ENCODE measurements around the gene ANKRD10. TPM values are rescaled to one million over a fixed set of nuclear protein-coding genes. Genes with fewer than 3 reads are reported as not detected.

ANKRD10 gene
- total and polyA plus RNA-seq, 2 of the 8 experiments (the other 6 are each of a cell fraction or from before 2014, with no cell fraction given) = 146 to 218 TPM

DNA sequence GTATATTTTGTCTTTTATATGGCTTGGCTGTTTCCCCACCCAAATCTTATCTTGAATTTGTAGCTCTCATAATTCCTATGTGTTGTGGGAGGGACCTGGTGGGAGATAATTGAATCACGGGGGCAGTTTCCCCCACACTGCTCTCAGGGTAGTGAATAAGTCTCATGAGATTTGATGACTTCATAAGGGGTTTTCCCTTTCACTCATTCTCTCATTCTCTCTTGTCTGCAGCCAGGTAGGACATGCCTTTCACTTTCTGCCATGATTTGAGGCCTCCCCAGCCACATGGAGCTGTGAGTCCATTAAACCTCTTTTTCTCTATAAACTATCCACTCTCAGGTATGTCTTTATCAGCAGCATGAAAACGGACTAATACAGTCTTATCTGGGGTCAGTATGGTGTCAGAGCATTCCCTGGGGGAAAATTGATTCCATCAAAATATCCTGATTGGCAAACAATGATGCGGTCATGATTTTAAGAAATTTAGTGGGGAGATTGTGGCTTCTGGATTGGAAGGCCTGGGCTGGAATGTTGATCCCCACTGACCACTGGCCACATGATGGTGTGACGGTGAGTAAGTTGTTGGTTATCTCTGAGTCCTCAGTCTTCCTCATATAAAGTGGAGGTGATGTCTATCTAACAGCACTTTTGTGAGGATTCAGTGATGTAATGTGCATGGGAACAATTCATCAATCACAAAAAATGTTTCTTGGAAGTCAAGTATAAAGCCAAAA lies 27.5 kb upstream of the ANKRD10 start:
- Histone ChIP-seq H3K4me1 (replicated peaks in 1 of 4; ENCODE audit: control insufficient read depth in 3 of 4, insufficient read depth in 4 of 4, low read length in 3 of 4) (peaks cover 0 to 2% (median 0%) of the 10 kb centered on the region in 4 experiments; a peak in 1 of 7 replicates), H4K20me1 (replicated peaks in 1 of 2; ENCODE audit: control insufficient read depth in 1 of 2, insufficient read depth in 2 of 2, low read length in 2 of 2) (peaks cover 0 to 1% of the 10 kb centered on the region in 2 experiments), H3K79me2 (ENCODE audit: control insufficient read depth in 1 of 2, insufficient read depth in 2 of 2, low read length in 2 of 2) (no peaks in the 10 kb centered on the region), H3K4ac (replicated peaks; ENCODE audit: insufficient read length, low read depth, low read length) (no peak overlapping the region), H3K27ac (ENCODE audit: low read depth, low read length) (no peak overlapping the region), H3K4me2 (ENCODE audit: insufficient read depth in 1 of 2, low read depth in 2 of 2, low read length in 2 of 2) (no peak overlapping the region), H3K56ac (replicated peaks; ENCODE audit: insufficient read length, low read depth, low read length) (no peak overlapping the region), H3K14ac (ENCODE audit: insufficient read length) (no peak overlapping the region), H4K91ac (replicated peaks; ENCODE audit: insufficient read length, low read length) (no peak overlapping the region), H2BK20ac (ENCODE audit: low read length) (no peak overlapping the region), H3K79me1 (ENCODE audit: low read depth, low read length) (no peaks in the 10 kb centered on the region), H4K5ac (ENCODE audit: insufficient read length, low read depth, low read length) (no peak overlapping the region), H3K9ac (replicated peaks in 1 of 4; ENCODE audit: extremely low read depth in 1 of 4, low read depth in 3 of 4, low read length in 3 of 4) (no peak overlapping the region), H3K23me2 (ENCODE audit: low read depth, low read length) (peaks cover 2% of the 10 kb centered on the region; the same call in 1 of the 2 replicates), H2AFZ (ENCODE audit: low read length) (no peak overlapping the region), H3K4me3 (ENCODE audit: extremely low read depth in 1 of 4, insufficient read depth in 2 of 4, low read depth in 3 of 4, low read length in 4 of 4) (no peak overlapping the region), H2BK15ac (ENCODE audit: low read length) (no peak overlapping the region), H3K18ac (ENCODE audit: extremely low read depth, low read length) (no peak overlapping the region), H2AK5ac (ENCODE audit: low read depth, low read length) (no peak overlapping the region), H3K9me3 (ENCODE audit: insufficient read depth in 2 of 2, low read depth in 1 of 2, low read length in 1 of 2) (no peaks in the 10 kb centered on the region; a peak in 1 of 4 replicates), H2BK12ac (ENCODE audit: low read depth, low read length) (no peak overlapping the region), H3K23ac (ENCODE audit: insufficient read length) (no peak overlapping the region), H4K8ac (ENCODE audit: extremely low read depth, insufficient read depth, low read length) (no peak overlapping the region), H3K36me3 (ENCODE audit: control insufficient read depth in 2 of 4, insufficient read depth in 4 of 4, low read length in 3 of 4) (no peaks in the 10 kb centered on the region), H2BK5ac (ENCODE audit: low read depth, low read length) (no peak overlapping the region), H3K27me3 (replicated peaks in 1 of 4; ENCODE audit: control insufficient read depth in 3 of 4, extremely low read depth in 1 of 4, insufficient read depth in 3 of 4, low read length in 3 of 4) (no peaks in the 10 kb centered on the region), H2BK120ac (replicated peaks; ENCODE audit: low read depth, low read length) (no peak overlapping the region)
- FAIRE-seq (no peak), DNase-seq (ENCODE audit: low read depth in 1 of 2, low spot score in 2 of 2) (no peak)
- ChIA-PET POLR2A (ENCODE audit: partially characterized antibody) (no interaction called here), CTCF (ENCODE audit: partially characterized antibody) (interaction anchor here (1.6 to 2.5 kb wide), 3 partner anchors 107 to 126 kb away, joined by 5 to 12 read pairs (median 5); no protein-coding TSS in a partner anchor)
- 85% methylated on average over 4 of the region's 4 CpGs; no CpG with 5 or more reads in 1 of the 2 experiments for WGBS, 2 experiments (ENCODE audit: extremely low coverage in 1 of 2, insufficient coverage in 1 of 2, insufficient read length in 1 of 2, insufficient replicate concordance in 2 of 2, low coverage in 1 of 2, low lambda C conversion rate in 2 of 2, missing lambda C conversion rate in 1 of 2)
- no peak for TF ChIP-seq POLR2AphosphoS5 (IDR thresholded peaks at IDR 0.05; ENCODE audit: low read depth, low read length)
- no peak for TF ChIP-seq EGR1 (IDR thresholded peaks at IDR 0.05; ENCODE audit: borderline replicate concordance, low read depth, low read length)
- no peak for TF ChIP-seq KDM4A (IDR thresholded peaks at IDR 0.05; ENCODE audit: low read depth, low read length, severe bottlenecking)
- no peak for TF ChIP-seq CBX5 (IDR thresholded peaks at IDR 0.05; ENCODE audit: low read depth, low read length)
- TF ChIP-seq YY1 (IDR thresholded peaks at IDR 0.05; ENCODE audit: low read depth, low read length) = no peak
- TF ChIP-seq SIRT6 (IDR thresholded peaks at IDR 0.05; ENCODE audit: low read length) = no peak
- TF ChIP-seq POLR2A (IDR thresholded peaks at IDR 0.05; ENCODE audit: control extremely low read depth in 1 of 2, low read depth in 2 of 2, low read length in 2 of 2) = no peak
- TF ChIP-seq HDAC6 (IDR thresholded peaks at IDR 0.05; ENCODE audit: low read depth, low read length) = no peak
- no peak for TF ChIP-seq EZH2 (IDR thresholded peaks at IDR 0.05; ENCODE audit: low read depth, low read length, severe bottlenecking)
- TF ChIP-seq, protein P1, sequence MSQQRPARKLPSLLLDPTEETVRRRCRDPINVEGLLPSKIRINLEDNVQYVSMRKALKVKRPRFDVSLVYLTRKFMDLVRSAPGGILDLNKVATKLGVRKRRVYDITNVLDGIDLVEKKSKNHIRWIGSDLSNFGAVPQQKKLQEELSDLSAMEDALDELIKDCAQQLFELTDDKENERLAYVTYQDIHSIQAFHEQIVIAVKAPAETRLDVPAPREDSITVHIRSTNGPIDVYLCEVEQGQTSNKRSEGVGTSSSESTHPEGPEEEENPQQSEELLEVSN (IDR thresholded peaks at IDR 0.05) = no peak
- TF ChIP-seq, protein P2, sequence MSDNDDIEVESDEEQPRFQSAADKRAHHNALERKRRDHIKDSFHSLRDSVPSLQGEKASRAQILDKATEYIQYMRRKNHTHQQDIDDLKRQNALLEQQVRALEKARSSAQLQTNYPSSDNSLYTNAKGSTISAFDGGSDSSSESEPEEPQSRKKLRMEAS (IDR thresholded peaks at IDR 0.05) = no peak
- TF ChIP-seq, protein P3, sequence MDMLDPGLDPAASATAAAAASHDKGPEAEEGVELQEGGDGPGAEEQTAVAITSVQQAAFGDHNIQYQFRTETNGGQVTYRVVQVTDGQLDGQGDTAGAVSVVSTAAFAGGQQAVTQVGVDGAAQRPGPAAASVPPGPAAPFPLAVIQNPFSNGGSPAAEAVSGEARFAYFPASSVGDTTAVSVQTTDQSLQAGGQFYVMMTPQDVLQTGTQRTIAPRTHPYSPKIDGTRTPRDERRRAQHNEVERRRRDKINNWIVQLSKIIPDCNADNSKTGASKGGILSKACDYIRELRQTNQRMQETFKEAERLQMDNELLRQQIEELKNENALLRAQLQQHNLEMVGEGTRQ (IDR thresholded peaks at IDR 0.05; ENCODE audit: low read length) = no peak

Data from H1 (cell line).